ENCODE measurements around the gene SLCO2A1. TPM values are rescaled to one million over a fixed set of nuclear protein-coding genes. Genes with fewer than 3 reads are reported as not detected.
A peak's percentile ranks its signal among the peaks of the same experiment; 100 is the strongest.

SLCO2A1 gene
- total RNA-seq, 1 donor, result under 0.01 TPM

DNA sequence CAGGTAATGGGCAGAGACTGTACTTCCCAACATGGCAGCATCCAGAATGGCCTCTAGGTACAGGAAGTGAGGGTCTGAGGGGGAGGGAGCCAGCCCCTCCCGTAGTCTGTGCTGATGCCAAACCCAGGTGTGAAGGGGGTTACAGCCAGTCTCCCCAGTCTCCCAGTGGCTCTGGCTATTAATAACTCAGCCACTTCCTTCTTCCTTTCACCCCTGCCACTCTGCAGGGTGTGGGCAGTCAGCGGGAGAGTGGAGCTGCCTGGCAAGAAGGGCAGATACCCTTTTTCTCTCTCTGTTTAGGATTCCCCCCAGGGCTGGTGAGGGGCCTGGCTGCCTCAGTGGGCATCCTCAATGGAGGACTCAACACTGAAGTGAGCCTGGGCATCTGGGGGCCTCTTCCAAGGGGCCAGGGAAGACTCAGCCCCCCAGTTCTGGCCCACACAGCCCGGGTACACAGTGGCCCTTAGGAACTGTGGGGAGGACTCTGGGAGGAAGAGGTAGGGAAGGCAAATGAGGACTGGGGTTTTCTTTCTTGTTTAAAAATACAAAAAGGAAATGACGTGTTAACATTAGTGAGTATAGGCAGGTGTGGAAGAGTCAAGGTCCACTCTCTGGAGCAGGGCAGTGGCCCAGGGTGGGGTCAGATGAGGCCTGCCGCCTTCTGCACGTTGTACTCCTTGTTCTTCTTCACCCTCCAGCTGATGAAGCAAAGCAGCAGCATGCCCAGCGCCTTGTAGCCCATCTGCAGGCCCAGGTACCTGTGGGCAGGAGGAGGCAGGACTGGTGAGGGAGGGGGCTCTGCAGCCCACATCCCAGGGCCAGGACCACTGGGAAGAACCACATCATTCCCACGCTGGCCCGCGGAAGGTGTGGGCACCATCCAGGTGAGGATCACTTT is 95.4 kb downstream of the SLCO2A1 start:
- TF ChIP-seq, protein P1, sequence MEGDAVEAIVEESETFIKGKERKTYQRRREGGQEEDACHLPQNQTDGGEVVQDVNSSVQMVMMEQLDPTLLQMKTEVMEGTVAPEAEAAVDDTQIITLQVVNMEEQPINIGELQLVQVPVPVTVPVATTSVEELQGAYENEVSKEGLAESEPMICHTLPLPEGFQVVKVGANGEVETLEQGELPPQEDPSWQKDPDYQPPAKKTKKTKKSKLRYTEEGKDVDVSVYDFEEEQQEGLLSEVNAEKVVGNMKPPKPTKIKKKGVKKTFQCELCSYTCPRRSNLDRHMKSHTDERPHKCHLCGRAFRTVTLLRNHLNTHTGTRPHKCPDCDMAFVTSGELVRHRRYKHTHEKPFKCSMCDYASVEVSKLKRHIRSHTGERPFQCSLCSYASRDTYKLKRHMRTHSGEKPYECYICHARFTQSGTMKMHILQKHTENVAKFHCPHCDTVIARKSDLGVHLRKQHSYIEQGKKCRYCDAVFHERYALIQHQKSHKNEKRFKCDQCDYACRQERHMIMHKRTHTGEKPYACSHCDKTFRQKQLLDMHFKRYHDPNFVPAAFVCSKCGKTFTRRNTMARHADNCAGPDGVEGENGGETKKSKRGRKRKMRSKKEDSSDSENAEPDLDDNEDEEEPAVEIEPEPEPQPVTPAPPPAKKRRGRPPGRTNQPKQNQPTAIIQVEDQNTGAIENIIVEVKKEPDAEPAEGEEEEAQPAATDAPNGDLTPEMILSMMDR (IDR thresholded peaks at IDR 0.05; ENCODE audit: insufficient read depth, low read length), result no peak
- H3K4me3 ChIP-seq (ENCODE audit: low read depth, low read length), result no peak overlapping the region
- DNase-seq (ENCODE audit: low read depth), result no peak

DNA sequence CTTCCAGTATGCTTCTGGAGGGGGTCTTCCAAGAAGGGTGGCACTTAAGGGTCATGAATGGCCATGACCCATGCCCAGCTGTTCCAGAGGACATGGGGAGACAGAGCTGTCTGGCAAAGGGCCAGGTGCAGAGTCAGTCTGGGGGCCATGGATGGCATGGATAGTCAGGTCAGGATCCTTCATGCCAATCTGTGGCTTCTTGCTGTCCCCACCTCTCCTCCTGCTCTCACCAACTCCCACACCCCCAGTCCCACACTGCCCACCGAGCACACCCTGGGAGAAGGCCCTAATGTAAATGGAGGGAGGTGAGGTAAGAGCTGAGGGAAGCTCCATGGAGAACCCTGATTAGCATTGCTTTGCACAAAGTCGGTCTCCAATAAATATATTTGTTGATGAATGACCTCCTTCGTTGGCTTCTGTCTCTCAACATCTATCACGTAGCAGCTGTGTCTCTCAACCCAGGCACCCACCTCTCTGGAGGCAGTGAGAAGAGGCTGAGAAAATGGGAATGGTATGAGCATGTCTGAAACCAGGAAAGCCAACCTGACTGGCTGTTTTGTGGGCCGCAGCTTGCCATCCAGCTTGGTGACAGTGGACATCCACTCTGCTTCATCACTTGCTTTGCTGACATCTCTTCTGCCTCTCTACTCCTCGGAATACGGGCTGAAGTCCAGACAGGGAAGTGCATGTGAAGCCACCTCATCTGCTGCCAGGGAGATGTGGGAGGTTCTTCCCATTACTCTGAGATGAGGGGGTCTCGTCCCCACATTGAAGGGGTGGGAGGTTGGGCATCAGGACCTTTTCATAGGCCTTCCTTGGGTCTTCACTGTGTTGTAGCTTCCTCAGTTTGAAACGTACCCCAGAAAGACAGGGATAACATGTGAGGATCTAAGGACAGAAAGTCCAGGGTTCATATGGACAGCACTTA is 96.4 kb downstream of the SLCO2A1 start:
- DNase-seq (ENCODE audit: low read depth), result no peak
- no peak overlapping the region for H3K4me3 ChIP-seq (ENCODE audit: low read depth, low read length)
- TF ChIP-seq, protein P1 (IDR thresholded peaks at IDR 0.05; ENCODE audit: insufficient read depth, low read length), result no peak

DNA sequence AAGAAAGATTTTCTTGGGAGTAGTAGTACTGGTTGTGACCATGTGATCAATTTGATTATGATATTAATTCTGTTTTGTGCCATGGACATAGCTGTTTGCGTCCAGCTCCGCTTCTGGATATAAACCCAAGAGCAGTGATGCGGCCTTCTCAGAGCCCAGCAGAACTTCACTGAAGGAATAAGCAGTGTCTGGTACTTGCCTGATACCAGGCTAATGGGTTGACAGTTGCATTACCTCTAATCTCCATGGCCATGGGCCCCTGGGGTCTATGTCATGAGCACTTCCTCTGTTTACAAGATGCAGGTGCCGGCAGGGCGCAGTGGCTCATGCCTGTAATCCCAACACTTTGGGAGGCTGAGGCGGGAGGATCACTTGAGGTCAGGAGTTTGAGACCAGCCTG is 97.7 kb downstream of the SLCO2A1 start:
- DNase-seq (ENCODE audit: low read depth), result no peak
- no peak overlapping the region for H3K4me3 ChIP-seq (ENCODE audit: low read depth, low read length)
- TF ChIP-seq, protein P1 (IDR thresholded peaks at IDR 0.05; ENCODE audit: insufficient read depth, low read length), result no peak

DNA sequence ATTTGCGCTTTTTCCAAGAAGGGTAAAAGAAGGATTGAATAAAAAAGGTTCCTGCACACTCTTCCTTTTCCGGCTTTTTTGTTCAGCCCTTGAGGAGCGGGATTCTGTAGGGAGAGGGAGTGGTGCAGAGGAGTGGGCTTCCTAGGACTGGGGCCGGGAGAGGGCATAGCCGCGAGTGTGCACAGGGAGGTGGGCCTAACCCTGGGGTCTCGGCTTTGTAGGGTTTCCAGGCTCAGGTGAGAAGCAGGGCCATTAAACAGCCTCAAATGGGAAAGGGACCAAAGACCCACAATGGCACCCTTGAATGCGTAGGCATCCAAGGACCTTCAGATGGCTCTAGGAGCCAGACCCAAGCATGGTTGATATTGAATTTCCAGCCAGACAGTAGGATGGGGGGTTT is 98.6 kb downstream of the SLCO2A1 start:
- TF ChIP-seq, protein P1 (IDR thresholded peaks at IDR 0.05; ENCODE audit: insufficient read depth, low read length), result no peak
- H3K4me3 ChIP-seq (ENCODE audit: low read depth, low read length), result no peak overlapping the region
- DNase-seq (ENCODE audit: low read depth), result no peak

DNA sequence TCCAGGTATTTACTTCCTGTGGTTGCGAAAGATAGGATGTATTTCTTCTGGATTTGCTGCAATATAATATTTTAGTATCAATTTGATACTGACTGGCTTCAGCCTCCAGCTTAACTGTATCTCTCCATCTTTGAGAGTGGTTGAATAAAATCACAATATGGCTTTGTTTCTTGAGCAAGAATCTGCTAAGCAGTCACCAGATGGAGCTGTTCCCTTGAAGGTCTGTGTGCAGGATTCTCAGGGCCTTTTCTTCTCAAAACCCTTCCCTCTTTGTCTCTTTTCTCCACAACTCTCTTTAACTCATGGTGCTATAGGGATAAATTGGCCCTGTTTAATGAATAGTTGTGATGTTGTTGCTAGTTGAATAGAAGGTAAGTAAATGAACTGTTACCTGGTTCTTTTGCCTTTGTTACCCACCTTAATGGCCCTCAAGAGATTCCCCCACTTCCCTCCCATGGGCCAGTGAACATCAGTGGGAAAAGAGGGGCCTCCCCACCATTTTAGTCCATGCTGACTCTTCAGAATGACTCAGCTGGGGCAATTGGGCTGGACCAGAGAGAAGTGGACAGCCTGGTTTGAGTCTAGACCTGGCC is 99.3 kb downstream of the SLCO2A1 start:
- H3K4me3 ChIP-seq (ENCODE audit: low read depth, low read length), result no peak overlapping the region
- TF ChIP-seq, protein P1 (IDR thresholded peaks at IDR 0.05; ENCODE audit: insufficient read depth, low read length), result peak; percentile 76
- peak; percentile 88 for DNase-seq (ENCODE audit: low read depth)

DNA sequence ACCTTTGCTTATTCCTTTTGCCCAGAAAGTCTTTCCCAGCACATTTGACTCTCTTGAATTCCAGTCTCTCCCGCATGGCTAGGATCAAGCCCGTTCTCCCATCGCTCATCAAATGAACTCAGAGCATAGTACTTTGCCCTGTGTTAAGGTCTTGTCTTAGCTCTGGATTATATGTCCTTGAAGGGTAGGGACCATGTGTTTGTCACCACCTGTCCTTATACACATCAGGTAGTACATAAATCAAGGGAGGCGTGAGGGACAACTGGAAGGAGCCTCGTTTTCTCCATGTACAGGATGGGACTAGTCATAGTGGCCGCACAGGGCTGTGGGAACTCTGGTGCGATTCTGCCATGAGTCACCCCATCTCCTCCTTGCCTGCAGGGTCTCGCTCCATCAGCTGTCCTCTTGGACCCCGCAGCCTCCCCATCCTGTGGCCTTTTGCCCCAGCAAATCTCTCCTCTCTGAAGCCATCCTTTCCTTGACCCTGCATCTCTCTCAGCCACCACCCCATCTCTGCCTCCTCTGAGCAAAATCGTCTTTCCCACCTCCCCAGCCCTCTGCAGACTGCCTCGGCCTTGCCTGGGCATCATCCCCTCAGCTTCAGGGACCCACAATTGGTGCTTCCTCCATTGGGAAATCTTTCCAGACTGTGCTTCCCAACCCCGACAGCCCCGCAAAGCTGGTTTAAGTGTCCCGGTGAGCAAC is 100.7 kb downstream of the SLCO2A1 start:
- H3K4me3 ChIP-seq (ENCODE audit: low read depth, low read length), result no peak overlapping the region
- TF ChIP-seq, protein P1 (IDR thresholded peaks at IDR 0.05; ENCODE audit: insufficient read depth, low read length), result no peak
- DNase-seq (ENCODE audit: low read depth), result no peak
